CD1c-positive myeloid dendritic cell (primary cell): ENCODE results near the gene SMARCA2.
A peak's percentile ranks its signal among the peaks of the same experiment; 100 is the strongest.

Experiments used
- DNase-seq: peaks from one replicate; pipeline ENCODE4 v3.0.0-alpha.2; 2016; ENCODE audit errors: extremely low spot score

Gene SMARCA2

DNA sequence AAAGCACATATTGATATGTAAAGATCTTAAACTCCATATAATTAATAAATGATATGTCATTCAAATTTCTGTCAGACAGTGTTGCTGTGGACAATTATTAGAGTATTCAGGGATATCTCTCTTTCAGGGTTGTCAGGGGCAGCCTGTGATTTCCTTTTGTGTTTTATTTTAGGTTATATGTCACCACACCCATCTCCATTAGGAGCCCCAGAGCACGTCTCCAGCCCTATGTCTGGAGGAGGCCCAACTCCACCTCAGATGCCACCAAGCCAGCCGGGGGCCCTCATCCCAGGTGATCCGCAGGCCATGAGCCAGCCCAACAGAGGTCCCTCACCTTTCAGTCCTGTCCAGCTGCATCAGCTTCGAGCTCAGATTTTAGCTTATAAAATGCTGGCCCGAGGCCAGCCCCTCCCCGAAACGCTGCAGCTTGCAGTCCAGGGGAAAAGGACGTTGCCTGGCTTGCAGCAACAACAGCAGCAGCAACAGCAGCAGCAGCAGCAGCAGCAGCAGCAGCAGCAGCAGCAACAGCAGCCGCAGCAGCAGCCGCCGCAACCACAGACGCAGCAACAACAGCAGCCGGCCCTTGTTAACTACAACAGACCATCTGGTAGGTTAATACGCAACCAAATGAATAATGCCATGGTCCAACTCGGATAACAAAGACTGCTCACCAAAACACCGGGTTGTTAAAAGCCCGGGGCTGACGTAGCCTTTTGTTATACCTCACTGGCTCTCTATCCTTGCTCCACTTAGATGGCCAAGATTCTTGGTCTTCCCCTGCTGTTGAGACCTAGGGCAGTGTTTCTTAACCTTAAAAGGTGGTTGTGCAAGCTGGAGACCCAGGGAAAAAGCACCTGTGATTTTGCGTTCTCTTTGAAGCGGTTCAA lies 24.4 kb downstream of the SMARCA2 start:
- DNase-seq = no peak

DNA sequence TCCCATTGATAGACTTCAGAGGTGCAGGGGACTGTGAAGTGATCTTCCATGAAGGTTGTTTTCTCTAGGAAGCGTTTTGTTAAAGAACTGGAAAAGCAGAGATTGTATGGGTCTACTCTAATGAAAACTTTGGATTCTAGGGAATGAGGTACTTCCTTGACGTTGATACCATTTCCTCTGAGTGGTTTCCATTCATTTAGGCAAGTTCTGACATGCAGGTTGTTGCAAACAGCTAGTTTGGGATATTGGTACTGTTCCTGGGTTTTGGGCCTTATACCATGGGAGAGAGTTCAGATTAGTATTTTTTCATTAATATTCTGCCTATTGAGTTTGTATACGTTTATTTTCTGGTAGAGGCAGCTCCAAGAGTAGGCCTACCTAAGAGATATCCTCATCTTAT lies 25.7 kb downstream of the SMARCA2 start:
- DNase-seq = no peak

DNA sequence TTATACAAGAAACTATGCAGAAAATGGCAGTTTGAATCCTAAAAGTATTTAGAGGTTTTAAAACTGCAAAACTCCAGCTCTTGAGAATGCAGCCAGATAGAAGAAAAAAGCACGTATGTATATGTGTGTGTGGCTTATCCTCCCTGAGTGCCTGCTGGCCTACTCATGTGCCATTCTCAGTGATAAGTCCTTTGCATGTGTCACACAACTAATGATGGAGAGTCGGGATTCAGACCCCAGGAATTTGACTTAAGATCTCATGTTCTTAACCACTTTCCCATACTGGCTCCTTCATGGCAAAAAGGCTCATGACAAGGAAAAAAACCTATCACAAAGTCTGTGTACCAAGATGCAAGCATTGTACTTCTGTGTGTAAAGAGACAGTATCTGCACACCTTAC lies 26.6 kb downstream of the SMARCA2 start:
- DNase-seq = no peak

DNA sequence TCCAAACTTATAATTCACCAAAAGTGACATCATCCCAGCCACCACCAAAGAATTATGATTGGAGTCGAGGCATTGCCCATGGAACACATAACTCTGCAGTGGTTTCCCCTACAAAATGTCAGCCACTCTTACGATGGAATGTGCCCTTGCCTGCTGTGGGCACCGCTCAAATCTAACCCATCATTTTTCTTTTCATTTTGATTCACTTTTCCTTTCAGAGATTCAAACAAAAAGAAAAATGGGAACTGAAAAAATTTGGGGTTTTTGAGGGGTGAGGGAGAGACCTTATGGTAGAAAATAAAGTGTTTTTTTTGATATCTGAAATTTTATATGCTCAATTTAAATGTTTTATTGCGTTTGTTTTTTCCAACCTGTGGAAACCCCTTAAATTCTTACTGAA lies 28.1 kb downstream of the SMARCA2 start:
- DNase-seq = no peak

DNA sequence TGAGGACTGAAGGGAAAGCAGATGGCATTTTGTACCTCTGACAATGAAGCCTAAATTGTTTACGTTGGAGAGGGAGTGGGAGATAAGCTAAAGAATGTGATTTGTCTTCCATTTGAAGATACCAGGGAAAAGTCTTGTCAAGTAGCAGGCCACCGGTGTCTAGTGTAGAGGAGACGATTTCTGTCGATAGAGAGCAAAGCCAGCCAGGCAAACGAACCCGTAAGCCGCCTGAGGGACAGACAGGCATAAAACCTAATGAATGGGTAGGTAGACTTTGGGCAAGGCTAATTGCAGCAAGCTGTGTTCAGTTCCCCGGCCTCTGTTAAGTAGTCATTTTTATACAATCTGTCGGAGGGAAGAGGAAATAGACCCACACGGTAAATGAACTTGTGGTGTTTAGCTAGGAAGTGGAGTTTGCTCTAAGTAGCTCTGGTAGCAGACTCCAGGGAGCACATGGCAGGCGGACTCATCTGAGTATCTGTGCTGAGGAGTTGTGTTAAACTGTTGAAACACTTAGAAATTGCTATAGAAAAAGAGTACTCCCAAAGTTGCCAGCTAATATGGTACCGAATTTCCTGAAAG lies 28.8 kb downstream of the SMARCA2 start:
- DNase-seq = no peak

DNA sequence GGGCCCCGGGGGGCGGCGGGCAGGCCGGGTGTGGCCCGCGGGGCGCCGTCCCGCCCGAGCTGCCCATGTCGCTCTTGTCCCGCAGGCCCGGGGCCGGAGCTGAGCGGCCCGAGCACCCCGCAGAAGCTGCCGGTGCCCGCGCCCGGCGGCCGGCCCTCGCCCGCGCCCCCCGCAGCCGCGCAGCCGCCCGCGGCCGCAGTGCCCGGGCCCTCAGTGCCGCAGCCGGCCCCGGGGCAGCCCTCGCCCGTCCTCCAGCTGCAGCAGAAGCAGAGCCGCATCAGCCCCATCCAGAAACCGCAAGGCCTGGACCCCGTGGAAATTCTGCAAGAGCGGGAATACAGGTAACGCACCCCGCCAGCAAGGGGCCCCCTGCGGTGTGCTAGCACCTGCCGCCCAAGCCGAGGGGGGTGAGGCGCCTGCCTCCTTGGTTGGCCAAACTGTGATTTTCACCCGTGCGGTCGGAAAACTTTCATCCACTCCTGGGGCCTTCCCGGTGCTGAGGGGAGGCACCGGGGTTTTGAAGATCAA lies 32.1 kb downstream of the SMARCA2 start:
- no peak for DNase-seq

DNA sequence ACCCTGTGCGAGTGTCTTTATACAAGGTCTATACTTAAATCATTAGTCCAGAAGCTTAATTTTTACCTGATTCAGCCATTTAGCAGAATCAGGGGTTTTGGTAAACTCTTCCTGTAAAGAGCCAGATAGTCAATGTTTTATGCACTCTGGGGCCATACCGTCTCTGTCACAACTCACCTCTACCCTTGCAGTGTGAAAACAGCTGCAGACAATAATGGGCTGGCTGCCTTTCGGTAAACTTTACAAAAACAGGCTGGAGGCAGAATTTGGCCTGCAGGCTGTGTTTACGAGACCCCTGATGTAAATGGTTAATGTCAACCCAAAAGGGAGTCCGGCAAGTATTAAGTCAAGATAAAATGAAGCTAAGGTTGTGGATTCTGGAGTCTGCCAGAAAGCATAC lies 32.8 kb downstream of the SMARCA2 start:
- no peak for DNase-seq

DNA sequence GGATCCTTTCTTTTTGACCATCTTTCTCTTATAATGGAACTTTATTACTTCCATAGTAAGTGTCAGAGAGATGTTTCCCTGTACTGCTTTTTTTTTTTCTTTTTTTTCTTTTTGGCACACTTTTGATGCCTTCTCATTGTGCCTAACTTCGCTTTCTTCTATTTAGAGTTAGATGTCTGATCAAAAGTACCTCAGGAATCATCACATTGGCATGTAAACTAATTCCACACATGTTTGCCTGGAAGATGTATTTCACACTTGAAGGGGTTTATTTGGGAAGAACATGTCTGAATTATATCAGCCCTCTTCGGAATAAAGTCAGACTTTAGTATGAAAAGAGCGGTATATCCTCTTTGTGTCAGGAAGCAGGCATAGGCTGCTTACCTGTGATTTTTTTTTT lies 35.1 kb downstream of the SMARCA2 start:
- DNase-seq = no peak

DNA sequence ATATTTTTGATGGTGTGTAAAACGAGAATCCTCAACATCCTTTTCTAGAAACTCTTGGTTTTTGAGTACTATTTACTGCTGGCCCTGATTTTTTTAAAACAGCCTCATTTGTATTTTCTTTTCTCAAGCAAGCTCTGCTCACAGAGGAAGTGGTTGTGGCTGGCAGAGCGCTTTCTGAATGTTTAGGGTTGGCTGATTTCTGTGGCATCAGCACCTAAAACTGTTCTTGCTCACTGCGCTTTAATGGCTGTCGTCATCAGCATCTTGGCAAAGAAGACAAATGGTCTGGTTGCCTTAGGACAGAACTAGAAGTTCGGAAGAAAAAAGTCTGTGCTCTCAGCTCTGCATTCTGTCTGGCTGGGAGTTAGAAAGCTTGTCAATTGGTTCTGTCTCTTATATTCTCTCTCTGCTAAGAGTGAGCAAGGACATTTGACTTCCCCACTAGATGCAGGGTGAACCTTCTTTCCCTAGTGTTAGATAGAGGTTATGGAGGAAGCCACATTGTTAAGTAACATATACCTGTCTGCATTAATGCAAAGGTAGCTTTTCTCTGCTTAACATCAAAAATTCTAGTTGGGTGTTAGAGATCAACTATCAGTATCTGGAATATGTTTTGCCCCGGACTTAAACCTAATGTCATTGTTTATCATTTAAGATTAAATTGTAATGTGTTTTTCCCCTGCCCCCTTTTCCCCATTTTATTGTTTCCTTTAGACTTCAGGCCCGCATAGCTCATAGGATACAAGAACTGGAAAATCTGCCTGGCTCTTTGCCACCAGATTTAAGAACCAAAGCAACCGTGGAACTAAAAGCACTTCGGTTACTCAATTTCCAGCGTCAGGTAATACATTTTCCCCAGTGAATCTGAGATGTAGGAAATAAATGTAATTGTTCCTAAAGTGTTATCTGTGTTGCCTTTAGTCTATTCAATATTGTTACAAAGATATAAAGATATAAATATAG lies 39.0 kb downstream of the SMARCA2 start:
- DNase-seq = peak; percentile 41

DNA sequence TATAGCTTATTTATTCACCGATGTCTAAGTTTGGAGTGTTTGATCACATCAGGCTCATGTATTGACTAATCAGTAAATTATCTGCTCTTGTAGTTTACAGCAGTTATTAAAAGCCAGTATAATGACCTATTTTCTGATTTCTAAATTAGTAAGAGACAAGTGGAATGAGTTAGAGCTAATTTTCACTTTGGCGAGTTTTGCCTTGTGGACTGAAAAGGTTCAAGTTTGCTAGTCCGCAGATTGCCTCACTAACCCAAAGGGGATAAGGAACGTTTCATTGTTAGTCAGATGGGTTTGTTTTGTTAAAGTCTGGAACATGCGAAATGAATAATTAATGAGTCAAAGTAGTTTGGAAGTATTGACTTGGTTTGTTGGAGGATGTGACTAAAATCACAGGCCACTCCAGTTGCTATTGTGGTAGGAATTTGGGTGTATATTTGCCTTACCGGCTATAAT lies 40.1 kb downstream of the SMARCA2 start:
- DNase-seq = no peak

DNA sequence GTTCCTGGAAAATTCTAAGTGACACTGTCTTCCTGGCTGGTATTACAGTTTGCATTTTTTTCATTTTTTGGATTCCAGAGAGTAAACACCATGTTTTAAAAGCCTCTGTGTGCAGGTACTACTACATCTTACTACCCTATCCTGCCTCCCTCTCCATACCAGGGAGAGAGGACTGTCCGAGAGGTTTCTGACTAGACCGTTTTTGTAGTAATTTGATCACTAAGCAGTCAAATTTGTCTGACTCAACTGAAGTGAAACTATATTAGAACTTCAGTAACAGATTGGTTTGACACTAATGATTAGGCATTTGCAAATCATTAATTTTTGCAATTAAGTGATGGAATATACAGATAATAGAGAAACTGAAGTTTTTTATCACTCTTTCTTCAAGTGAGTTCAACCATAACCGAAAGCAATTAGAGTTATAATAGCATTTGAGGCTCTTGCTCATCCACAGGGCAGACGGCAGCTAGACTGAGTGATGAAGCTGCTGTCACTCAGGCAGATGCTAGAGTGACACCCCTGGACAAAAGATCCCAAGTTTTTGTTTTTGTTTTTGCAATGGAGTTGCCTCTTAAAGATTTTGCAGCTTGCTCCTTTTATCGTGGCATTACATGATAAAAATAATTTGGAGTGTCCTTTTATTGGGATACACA lies 44.3 kb downstream of the SMARCA2 start:
- no peak for DNase-seq

DNA sequence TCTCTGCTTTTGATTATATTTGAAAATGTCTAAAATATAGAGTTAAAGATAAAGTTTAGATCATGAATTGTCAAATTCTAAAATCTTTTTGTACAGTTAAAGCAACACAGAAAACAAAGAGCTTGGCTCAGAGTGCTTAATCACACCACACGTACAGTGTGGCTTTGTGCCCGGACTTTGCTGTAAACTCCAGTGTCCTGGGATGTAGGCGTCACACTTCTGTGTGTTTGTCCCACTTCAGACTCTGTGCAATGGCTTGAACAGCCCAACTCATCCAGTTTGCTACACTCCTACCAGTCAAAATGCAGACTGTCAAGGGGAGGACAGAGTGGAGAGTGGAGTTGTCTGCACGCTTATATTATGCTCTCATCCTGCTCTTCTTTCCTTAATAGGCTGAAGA lies 45.3 kb downstream of the SMARCA2 start:
- DNase-seq = no peak

DNA sequence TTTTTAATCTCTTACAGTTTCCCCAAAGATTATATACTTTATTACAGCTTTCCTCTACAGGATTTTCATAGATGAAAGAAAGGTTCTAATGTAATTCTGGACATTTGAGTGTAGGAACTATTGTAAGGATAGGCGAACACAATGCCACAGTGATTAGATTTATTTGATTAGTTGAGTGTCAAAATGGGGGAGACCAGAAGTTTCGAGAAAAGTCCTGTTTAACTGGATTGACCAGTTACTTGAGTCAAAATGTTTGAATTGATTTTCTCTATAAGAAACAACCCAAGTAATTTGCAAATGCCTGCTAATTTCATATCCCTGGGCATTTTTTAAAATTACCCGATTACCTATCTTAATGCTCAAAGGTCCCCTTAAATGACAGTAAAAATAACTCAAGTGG lies 50.6 kb downstream of the SMARCA2 start:
- no peak for DNase-seq

DNA sequence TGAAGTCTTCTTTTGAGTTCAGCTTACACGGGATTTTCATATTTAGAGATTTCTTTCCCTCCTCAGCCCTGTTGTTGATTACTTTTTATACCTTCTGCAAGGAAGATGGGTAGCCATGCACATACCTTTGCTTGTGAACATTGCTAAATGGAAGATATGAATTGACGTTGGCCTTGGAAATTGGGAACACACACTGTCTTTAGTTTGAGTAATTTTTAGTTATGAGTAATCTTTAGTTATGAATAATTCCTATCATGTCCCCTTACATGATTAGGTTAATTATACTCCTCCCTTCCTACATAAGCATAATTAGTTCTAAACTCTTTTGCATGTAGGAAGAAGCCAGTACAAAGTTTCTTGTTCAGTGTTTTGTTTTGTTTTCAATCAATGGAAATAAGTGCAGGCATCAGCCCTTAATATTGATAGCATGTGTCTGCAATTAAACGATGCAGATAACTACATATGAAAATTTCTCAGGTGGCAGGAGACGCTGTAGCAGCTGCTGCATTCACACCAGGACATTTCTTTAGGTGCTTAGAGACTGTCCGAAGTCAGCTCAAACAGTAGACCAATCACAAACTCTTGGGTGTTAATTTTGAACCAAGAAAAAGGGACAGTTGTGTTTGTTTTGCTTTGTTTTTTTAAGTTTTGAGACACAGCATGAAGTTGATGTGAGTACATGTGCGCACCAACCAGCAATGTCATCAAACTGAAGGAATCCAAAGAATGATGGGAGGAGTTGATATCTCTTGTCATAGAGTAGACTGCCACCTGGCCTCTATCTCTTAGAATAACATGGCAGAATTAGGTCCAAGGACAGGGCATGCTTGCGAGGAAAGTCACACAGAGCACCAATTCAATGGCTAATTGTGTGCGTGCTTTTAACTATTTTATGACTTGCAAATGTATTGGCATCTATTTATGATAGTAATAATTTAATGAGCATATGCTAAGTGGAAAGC lies 51.4 kb downstream of the SMARCA2 start:
- no peak for DNase-seq

DNA sequence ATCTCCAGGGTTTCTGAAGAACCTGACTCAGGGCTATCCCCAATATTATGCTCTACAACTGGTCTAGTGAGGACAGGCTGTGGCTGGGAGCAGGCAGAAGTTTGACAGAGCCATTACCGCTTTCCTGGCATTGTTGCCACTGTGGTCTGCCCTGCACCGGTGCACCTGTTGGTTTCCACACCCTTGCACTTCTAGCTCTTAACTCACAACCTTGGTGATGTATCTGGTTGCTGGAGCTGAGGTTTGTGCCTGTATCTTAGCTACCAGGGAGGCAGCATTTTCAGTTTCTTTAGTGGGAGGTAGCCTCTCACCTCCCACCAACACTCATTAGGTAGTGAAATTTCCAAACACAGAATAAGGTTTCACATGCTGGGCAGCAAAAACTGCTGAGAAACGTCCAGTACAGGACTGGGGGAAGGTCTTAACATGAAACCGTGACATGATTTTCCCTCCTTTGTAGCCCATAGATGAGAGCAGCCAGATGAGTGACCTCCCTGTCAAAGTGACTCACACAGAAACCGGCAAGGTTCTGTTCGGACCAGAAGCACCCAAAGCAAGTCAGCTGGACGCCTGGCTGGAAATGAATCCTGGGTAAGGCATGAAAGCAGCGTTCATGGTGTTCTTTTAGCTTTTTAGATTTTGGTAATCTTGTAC lies 57.7 kb downstream of the SMARCA2 start:
- DNase-seq = no peak

DNA sequence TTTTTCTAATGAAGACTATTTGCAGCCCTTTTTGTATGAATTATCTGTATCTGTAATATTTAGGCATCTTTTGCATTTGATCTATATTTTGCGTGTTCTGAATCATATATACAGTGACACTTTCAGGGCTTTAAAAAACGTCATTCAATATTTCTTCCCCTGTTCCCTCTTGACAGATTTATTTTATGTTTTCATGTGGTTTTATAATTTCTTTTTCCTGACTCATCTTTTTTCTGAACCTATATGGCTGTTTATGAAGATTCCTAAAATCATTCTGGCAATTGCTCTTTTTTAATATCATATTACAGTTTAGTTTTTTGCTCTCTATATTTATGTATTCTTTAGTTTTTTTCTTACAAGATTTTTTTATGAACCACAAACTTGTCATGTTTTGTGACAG lies 67.6 kb downstream of the SMARCA2 start:
- DNase-seq = no peak

DNA sequence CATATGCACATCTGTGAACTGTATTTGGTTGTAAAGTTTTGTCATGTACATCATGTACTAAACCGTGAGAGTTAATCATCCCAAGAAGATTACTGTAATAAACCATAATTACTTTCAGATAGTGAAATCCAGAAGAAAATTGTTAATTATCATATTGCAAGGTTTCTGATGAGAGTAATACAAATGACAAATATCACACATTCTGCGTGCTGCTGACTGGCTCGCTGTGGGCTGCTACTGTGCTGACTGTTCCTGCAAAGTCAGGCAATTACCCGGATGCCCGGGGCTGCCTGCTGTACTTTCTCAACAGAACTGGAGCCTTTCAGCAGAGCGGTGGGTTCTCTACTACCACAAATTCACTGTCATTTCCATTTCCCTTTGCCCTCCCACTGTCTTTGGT lies 68.3 kb downstream of the SMARCA2 start:
- no peak for DNase-seq

DNA sequence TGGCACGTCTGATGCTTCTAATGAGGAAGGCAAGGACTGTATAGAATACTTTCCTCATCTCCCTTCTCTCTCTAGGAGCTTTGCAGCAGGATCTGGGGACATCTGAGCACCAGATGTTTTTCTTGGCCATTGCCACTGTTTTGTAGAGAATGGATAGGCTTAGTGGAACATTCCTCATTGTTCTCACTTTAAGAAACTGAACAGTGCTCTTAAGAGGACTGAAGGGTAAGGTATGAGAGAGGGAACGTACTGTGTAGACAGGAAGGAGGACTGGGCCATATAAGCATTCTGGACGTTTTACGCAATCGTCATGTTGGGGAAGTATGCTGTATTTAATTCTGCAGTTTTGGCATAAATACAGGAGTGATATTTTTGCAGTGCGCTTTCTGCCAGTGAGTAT lies 70.6 kb downstream of the SMARCA2 start:
- DNase-seq = no peak

DNA sequence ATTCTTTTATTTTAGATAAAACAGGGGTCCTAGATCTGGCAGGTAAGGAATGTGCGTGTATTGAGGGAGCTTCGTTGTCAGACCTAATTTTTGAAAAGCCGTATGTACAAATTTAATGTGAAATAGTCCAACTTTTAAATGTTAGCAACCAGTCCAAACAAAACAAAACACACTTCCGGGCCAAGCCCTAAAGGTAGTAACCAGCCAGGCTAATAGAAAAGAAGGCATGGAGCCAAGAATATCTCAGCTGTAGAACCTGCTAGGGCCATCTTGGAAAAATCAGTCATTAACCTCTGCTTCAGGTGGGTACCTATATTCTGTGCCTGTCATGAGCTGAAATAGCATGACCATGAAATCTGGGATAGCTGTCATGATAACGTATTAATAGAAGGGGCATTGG lies 71.0 kb downstream of the SMARCA2 start:
- DNase-seq = no peak

DNA sequence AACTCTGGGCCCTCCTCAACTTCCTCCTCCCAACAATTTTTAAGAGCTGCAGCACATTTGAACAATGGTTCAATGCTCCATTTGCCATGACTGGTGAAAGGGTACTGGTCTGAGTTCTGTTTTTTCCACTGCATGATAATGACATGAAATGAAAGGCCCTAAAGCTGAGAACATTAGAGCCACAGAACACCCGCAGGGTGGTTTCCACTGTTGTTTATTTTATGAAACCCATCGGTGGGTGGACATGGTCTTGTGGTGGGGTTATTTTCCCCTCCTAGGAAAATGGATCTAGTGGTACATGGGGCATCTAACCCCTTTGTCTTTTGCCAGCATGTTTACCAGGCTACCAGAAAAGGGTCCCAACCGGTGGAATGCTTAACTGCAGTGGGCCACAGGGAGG lies 71.8 kb downstream of the SMARCA2 start:
- DNase-seq = no peak
